GM18870 (cell line): Measurements from ENCODE around the gene SRSF2.
A peak's percentile ranks its signal among the peaks of the same experiment; 100 is the strongest.
"Not testable (repeated sequence)": the region's sequence is repeated elsewhere in the genome, so short reads cannot be mapped to it uniquely, and the experiment has no call there.

ENCODE experiments used
- ATAC-seq: cut with Tn5 transposase; IDR thresholded peaks from one replicate; pipeline ENCODE4 v1.9.1; 2021; ENCODE audit warnings: moderate library complexity; ENCODE audit not compliant: unreplicated experiment

SRSF2 gene

GRCh38 chr17:76737082-76737675 is at the start of gene SRSF2:
Gene SRSF2, minus strand, starts transcription at chr17:76737331. Its CDS starts 171 bp downstream, at chr17:76737160.
- peak; percentile 72 for ATAC-seq

- ATAC-seq: no peak
Measured at GRCh38 chr17:76784926-76785325, 47.8 kb upstream of the SRSF2 start.

GRCh38 chr17:76783146-76783545 is 46.0 kb upstream of the SRSF2 start:
- ATAC-seq: no peak

DNA sequence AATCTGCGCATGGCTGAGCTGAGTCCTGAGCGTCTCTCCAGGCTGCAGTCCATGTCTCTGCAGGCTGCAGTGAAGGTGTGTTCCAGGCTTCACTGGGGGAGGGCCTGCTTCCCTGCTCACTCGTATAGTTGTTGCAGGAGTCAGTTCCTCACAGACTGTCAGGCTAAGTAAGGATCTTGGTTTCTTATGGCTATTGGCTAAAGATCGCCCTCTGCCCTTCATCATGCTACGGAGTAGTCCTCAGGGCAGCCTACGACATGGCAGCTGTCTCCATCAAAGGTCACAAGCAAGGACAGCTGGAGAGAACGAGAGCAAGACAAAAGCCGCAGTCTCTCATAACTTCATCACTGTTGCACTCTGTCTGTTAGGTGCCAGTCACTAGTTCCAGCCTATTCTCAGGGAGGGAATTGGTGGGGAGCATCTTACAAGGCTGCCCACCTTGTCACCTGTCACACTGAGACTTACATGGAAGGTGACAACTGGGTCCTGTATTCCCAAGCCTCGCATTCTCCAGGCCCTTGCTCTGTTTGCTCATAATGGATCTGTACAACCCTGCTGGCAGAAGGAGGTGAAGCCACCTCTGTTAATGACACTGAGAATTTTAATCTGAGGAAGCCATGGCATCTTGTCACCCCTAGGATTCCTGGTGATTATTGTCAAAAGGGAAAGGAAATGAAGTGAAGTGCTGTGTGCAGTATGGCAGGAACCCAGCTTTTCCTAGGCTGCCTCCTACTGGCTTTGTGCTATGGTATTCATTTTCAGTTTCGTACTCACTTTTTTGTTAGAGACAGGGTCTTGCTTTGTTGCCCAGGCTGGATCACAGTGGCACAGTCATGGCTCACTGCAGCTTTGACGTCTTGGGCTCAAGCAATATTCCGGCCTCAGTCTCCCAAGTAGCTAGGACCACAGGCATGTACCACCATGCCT is 44.2 kb upstream of the SRSF2 start:
- no peak for ATAC-seq

DNA sequence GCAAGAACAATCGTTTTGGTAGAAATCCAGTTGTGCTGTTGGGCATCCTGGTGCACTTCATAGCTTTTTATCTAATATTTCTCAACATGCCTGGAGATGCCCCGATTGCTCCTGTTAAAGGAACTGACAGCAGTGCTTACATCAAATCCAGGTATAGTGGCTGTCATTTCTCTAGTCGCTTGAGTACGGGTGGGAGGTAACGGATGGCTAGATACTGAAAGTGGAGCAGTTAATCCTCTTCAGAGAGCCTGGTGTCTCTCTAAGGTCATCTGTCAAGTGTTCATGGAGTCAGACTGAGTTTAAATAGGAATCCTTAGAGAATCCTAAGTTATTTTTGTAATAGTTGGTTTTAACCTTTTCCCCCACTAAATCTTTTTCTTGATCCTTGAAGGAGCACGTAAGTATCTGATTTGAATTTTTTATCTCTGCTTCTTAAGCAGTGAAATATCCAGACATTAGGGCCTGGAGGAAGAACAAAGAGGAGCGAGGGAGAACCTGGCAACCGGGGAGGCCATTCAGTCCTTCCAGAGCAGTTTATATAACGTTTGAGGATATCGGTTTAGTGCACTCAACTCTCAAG is 38.0 kb upstream of the SRSF2 start:
- no peak for ATAC-seq

- no peak for ATAC-seq
Measured at GRCh38 chr17:76772842-76773525, 35.9 kb upstream of the SRSF2 start.

- ATAC-seq: no peak
Measured at GRCh38 chr17:76758570-76758969, 21.4 kb upstream of the SRSF2 start.

- ATAC-seq: no peak
Measured at GRCh38 chr17:76757256-76757655, 20.1 kb upstream of the SRSF2 start.

DNA sequence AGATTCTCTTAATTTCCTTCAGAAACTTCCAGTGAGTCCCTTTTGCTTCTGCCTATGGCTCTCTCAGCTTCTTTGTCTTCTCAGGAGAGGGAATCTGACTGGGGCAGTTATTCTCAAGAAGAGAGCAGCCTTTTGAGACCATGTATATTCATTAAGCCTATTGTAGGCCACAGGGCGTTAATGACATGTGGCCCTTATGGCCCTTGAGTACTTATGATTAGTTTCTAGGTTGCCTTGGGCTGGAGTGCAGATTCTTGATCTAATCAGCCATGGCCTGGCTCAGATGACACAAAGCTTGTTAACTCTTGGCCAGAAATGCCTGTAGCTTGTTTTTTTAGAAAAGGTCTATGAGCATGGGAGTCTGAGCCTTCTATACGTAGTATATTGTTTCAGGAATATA is 18.2 kb upstream of the SRSF2 start:
- no peak for ATAC-seq

GRCh38 chr17:76753061-76753961 is 16.2 kb upstream of the SRSF2 start:
- no peak for ATAC-seq

DNA sequence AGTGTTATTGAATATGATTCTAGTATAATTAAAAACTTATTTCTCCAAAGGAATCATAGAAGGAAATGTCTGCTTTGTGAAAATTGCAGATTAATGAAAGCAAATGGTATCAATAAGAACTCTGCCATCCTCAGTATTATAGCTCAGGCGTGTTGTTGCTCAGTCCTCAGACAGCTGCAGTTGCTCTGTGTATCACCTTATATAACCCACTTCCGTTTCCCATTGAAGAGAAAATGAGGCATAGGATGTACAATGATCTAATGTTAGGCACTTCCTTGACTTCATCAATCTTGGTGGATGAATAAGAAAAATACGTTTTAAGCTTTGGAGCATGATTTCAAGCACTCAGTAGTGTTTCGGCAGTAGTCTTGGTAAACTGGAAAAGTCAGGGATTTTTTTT is 14.9 kb upstream of the SRSF2 start:
- no peak for ATAC-seq

DNA sequence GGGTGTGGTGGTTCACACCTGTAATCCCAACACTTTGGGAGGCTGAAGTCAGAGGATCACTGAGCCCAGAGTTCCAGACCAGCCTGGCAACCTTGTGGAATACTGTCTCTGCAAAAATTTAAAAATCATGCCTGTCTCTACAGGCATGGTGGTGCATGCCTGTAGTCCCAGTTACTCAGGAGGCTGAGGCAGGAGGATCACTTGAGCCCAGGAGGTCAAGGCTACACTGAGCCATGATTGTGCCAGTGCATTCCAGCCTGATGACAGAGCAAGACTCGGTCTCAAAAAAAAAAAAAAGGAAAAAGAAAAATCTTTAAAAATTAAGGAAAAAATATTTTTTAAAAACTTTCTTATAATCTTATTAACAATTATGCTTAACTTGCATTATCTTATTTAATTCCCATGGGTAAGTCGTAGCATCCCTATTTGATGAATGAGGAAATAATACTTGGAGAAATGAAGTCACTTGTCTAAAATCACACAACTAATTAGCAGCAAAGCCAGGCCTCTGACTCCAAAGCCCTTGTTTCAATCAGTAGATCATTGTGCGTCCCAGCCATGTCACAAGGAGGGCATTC is 14.4 kb upstream of the SRSF2 start:
- ATAC-seq: no peak

DNA sequence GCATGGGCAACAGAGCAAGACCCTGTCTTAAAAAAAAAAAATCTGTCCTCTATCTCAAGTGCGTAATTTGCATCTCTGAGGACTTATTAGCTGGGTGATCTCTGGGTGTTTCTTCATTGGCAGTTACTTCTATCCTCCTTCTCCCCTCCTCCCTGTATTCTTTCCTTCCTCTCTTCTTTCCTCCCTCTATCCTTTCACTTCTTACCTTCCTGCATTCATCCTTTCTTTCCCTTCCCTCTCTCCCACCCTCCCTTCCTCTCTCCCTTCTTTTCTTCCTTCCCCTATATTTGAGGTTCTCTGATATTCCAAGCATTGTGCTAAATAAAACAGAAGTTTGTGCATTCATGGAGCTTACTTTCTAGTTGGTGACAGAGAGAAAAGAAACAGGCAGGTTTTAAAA is 11.5 kb upstream of the SRSF2 start:
- no peak for ATAC-seq

- no peak for ATAC-seq
Measured at GRCh38 chr17:76747716-76748363, 10.7 kb upstream of the SRSF2 start.

- ATAC-seq: not testable (repeated sequence)
Measured at GRCh38 chr17:76745785-76746184, 8.7 kb upstream of the SRSF2 start.

- no peak for ATAC-seq
Measured at GRCh38 chr17:76744747-76745146, 7.6 kb upstream of the SRSF2 start.

GRCh38 chr17:76742958-76743357 is 5.8 kb upstream of the SRSF2 start:
- ATAC-seq: no peak

GRCh38 chr17:76740329-76741118 is 3.4 kb upstream of the SRSF2 start:
- no peak for ATAC-seq
